ENCODE measurements around the gene PCNA. TPM values are rescaled to one million over a fixed set of nuclear protein-coding genes. Genes with fewer than 3 reads are reported as not detected.
A peak's percentile ranks its signal among the peaks of the same experiment; 100 is the strongest.

Gene PCNA
- total and polyA plus RNA-seq, 10 of the 15 experiments (the other 5 are each of a cell fraction or from before 2014, with no cell fraction given), result 389 to 694 (median 540) TPM

- H2AFZ ChIP-seq (ENCODE audit: control insufficient read depth, low read depth, low read length), result no peak overlapping the region
- no peak overlapping the region for H3K27ac ChIP-seq (ENCODE audit: control insufficient read depth, insufficient read depth)
- TF ChIP-seq ZBTB40 (IDR thresholded peaks at IDR 0.05; ENCODE audit: borderline replicate concordance) (peak; percentile 66; the same call in 1 of the 2 replicates), SPI1 (IDR thresholded peaks at IDR 0.05; ENCODE audit: borderline replicate concordance, insufficient read depth, low read depth, low read length) (peak; percentile 87; the same call in 1 of the 2 replicates), BHLHE40 (IDR thresholded peaks at IDR 0.05; ENCODE audit: borderline replicate concordance in 1 of 2, low read depth in 2 of 2, low read length in 1 of 2) (peak in 1 of 2 experiments; percentile 21; a peak in 1 of 4 replicates), RBBP5 (conservative IDR thresholded peaks at IDR 0.05) (no peak), GABPA (IDR thresholded peaks at IDR 0.05; ENCODE audit: low read depth) (peak; percentile 78), IRF5 (IDR thresholded peaks at IDR 0.05; ENCODE audit: borderline replicate concordance) (no peak), NFIC (IDR thresholded peaks at IDR 0.05; ENCODE audit: low read depth, low read length) (0 out of 2 replicates have a peak, but pooled peaks have one; percentile 47), CREB1 (IDR thresholded peaks at IDR 0.05; ENCODE audit: low read depth) (peak; percentile 71), LARP7 (IDR thresholded peaks at IDR 0.05) (no peak), STAT1 (conservative IDR thresholded peaks at IDR 0.05) (no peak), TCF12 (IDR thresholded peaks at IDR 0.05; ENCODE audit: low read depth, low read length) (no peak), BMI1 (IDR thresholded peaks at IDR 0.05; ENCODE audit: borderline replicate concordance) (no peak), CREM (IDR thresholded peaks at IDR 0.05; ENCODE audit: low read depth) (peak; percentile 84), SRF (IDR thresholded peaks at IDR 0.05; ENCODE audit: low read depth in 2 of 2, low read length in 2 of 2) (no peak), ATF7 (IDR thresholded peaks at IDR 0.05; ENCODE audit: low read depth) (peak; percentile 89)
These were observed 29.6 kb downstream of the PCNA start for GRCh38 chr20:5090191-5090590.

More at GRCh38 chr20:5090191-5090590, 29.6 kb downstream of the PCNA start:
- FAIRE-seq (no peak), ATAC-seq (peak; percentile 93), DNase-seq (ENCODE audit: low read depth, low spot score) (no peak)
- no peak overlapping the region for H3K9ac ChIP-seq (ENCODE audit: control insufficient read depth, insufficient read depth, low read length)
- ChIA-PET SMC1A (ENCODE audit: uncharacterized antibody, unreplicated experiment) (interaction anchor here (0.8 to 3.2 kb wide), 9 partner anchors 9 to 105 kb away, joined by 3 to 26 read pairs (median 5); no protein-coding TSS in a partner anchor), POLR2A (interaction anchor here (1.8 to 8.6 kb wide), 2 partner anchors 9 to 13 kb away, joined by 7 to 49 read pairs; no protein-coding TSS in a partner anchor), CTCF (interaction anchor here (2.0 to 3.2 kb wide), 2 partner anchors 10 to 33 kb away, joined by 6 to 18 read pairs; no protein-coding TSS in a partner anchor), RAD21 (ENCODE audit: unreplicated experiment) (interaction anchor here (1.1 to 2.2 kb wide), 3 partner anchors 9 to 11 kb away, joined by 3 to 11 read pairs (median 7); no protein-coding TSS in a partner anchor)
- intact Hi-C loops (cut with micrococcal nuclease; ENCODE audit: unreplicated experiment), result loop anchor here (5.0 kb wide), 1 partner anchor 278 kb away; no protein-coding TSS in a partner anchor
- in situ Hi-C loops (cut with MboI), result no loop called here
- no TSS peak for BruUV-seq (replicated peaks)
- H3K79me2 ChIP-seq (ENCODE audit: control insufficient read depth, insufficient read depth, low read length), result no peaks in the 10 kb centered on the region
- H4K20me1 ChIP-seq (ENCODE audit: control insufficient read depth, insufficient read depth), result no peaks in the 10 kb centered on the region
- no peak overlapping the region for H3K4me2 ChIP-seq (ENCODE audit: control insufficient read depth, insufficient read depth)
- no peaks in the 10 kb centered on the region for H3K27me3 ChIP-seq (replicated peaks in 1 of 2; ENCODE audit: control insufficient read depth in 2 of 2, insufficient read depth in 2 of 2, low read length in 1 of 2)
- H3K36me3 ChIP-seq (ENCODE audit: control insufficient read depth in 2 of 2, insufficient read depth in 2 of 2, low read length in 1 of 2), result peaks cover 0 to 7% of the 10 kb centered on the region in 2 experiments; a peak in 1 of 4 replicates
- no peak overlapping the region for H3K4me3 ChIP-seq
- WGBS (ENCODE audit: insufficient coverage, insufficient replicate concordance, low lambda C conversion rate, missing lambda C conversion rate), result 6% methylated on average over 4 of the region's 4 CpGs
- no peaks in the 10 kb centered on the region for H3K4me1 ChIP-seq (ENCODE audit: control insufficient read depth, insufficient read depth, low read length)
- H3K9me3 ChIP-seq (replicated peaks; ENCODE audit: control insufficient read depth, insufficient read depth, low read length), result no peaks in the 10 kb centered on the region
